Gastrocnemius medialis (tissue), 4 donors: Measurements from ENCODE around the gene ABCB9. TPM values are rescaled to one million over a fixed set of nuclear protein-coding genes. Genes with fewer than 3 reads are reported as not detected.
"Not testable (repeated sequence)": the region's sequence is repeated elsewhere in the genome, so short reads cannot be mapped to it uniquely, and the experiment has no call there.

Experiments
- ATAC-seq, 2 donors: fragments of 150-250 bp; one replicate each; pipeline ENCODE4 v1.9.1; 2016
- DNase-seq, 2 donors: peaks; one replicate each; pipeline ENCODE4 v3.0.0-alpha.2; 2019
- H3K27ac ChIP-seq, 4 donors: fragments of 200-600 bp; sonication (generic); 1 replicate in 1 of 4; 2 replicates in 3 of 4; pipeline ENCODE4 v1.5.1; 2016 to 2018; ENCODE audit warnings: mild to moderate bottlenecking in 2 of 4, moderate library complexity in 1 of 4
- H3K27me3 ChIP-seq, 3 donors: fragments of 200-600 bp; sonication (generic) in 2 of 3; 1 replicate in 1 of 3; 2 replicates in 2 of 3; pipeline versions ENCODE4 v1.5.1 to v1.6.0; 2016 to 2019; ENCODE audit warnings: mild to moderate bottlenecking in 1 of 3, moderate library complexity in 1 of 3
- H3K36me3 ChIP-seq, 2 donors: fragments of 200-600 bp; sonication (generic) in 1 of 2; one replicate each; pipeline ENCODE4 v1.5.1; 2017 to 2018
- H3K4me1 ChIP-seq, 2 donors: fragments of 200-600 bp; sonication (generic) in 1 of 2; one replicate each; pipeline ENCODE4 v1.5.1; 2016 to 2017; ENCODE audit warnings: mild to moderate bottlenecking in 2 of 2
- H3K4me3 ChIP-seq, 4 donors: fragments of 200-600 bp; sonication (generic) in 3 of 4; 1 replicate in 1 of 4; 2 replicates in 3 of 4; pipeline ENCODE4 v1.5.1; 2016 to 2019; ENCODE audit warnings: mild to moderate bottlenecking in 2 of 4
- H3K9me3 ChIP-seq, 3 donors: fragments of 200-600 bp; sonication (generic) in 2 of 3; 1 replicate in 1 of 3; 2 replicates in 2 of 3; pipeline ENCODE4 v1.5.1; 2016 to 2019
- POLR2A ChIP-seq, 2 donors: fragments of 450-650 bp; IDR thresholded peaks; one replicate each; pipeline ENCODE4 v1.6.1; 2017; ENCODE audit warnings: antibody characterized with exemption in 2 of 2, mild to moderate bottlenecking in 2 of 2, moderate library complexity in 2 of 2
- in situ Hi-C, 4 donors: fragments of 200-750 bp; cut with MboI; loops; one replicate each; pipeline versions ENCODE4 v1.15.0 to v1.8.0; 2017; ENCODE audit warnings: low sequenced_read_pairs in 4 of 4
- intact Hi-C: fragments of 100-400 bp; cut with DNase I; formaldehyde crosslinking; loops from one replicate; pipeline ENCODE4 v1.15.1; 2023; ENCODE audit warnings: low total_unique reads
- total RNA-seq, 4 donors: library from RNA; depleted of rRNA; stranded (reverse); fragments of >200 nt; gene quantifications; one replicate each; pipeline versions ENCODE4 v1.1.0 to v1.2.3, GENCODE V29; 2016
- TF ChIP-seq, protein P1 (sequence below), 5 experiments: fragments of 450-650 bp in 3 of 5; fragments of 200-600 bp in 2 of 5; sonication (generic) in 2 of 5; IDR thresholded peaks in 4 of 5; conservative IDR thresholded peaks in 1 of 5; 1 replicate in 4 of 5; 2 replicates in 1 of 5; pipeline ENCODE4 v1.5.1; 2016 to 2019; ENCODE audit warnings: antibody characterized with exemption in 5 of 5, mild to moderate bottlenecking in 3 of 5, moderate library complexity in 3 of 5

ABCB9 gene
- total RNA-seq, 4 donors from 2014 or later, result 0.53 to 1.5 (median 0.99) TPM

DNA sequence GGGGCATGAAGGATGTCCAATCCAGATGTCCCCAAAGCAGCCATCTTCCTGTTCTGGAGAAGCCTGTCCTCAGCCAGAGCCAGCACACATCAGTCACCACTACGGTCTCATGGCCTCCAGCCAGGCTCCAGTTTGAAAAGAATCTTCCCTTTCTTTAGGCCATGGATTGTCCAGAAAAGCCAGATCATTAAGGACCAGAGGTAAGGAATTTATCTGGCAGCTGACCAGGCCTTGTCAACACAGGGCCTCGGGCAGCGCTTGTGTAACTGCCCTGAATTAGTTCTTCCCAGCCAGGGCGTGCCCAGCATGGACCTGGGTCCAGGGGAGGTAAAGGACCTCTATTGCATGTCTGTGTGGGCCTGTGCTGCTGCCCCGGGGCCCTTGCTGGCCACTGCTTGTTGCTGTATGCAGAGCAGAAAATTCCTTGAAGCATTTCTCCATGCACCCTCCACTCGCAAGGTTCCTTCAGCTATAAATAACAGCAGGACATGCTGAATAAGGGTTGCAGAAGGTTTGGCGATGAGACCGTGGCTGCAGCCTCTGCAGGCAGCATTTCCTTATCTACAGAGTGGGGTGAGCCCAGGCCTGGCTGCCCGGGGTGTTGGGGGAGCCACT, 48.6 kb downstream of the ABCB9 start:
- ATAC-seq (peak; percentile 86 to 94), DNase-seq (peak; percentile 29 to 43)
- peak overlapping the region; percentile 5 to 55 (median 32) for H3K27ac ChIP-seq
- peaks cover 11 to 13% of the 10 kb centered on the region in 2 donors for H3K4me1 ChIP-seq
- intact Hi-C loops (no loop called here), in situ Hi-C loops (no loop called here)
- H3K9me3 ChIP-seq, result no peaks in the 10 kb centered on the region
- no peak overlapping the region for H3K4me3 ChIP-seq
- no peaks in the 10 kb centered on the region for H3K27me3 ChIP-seq
- TF ChIP-seq, protein P1, sequence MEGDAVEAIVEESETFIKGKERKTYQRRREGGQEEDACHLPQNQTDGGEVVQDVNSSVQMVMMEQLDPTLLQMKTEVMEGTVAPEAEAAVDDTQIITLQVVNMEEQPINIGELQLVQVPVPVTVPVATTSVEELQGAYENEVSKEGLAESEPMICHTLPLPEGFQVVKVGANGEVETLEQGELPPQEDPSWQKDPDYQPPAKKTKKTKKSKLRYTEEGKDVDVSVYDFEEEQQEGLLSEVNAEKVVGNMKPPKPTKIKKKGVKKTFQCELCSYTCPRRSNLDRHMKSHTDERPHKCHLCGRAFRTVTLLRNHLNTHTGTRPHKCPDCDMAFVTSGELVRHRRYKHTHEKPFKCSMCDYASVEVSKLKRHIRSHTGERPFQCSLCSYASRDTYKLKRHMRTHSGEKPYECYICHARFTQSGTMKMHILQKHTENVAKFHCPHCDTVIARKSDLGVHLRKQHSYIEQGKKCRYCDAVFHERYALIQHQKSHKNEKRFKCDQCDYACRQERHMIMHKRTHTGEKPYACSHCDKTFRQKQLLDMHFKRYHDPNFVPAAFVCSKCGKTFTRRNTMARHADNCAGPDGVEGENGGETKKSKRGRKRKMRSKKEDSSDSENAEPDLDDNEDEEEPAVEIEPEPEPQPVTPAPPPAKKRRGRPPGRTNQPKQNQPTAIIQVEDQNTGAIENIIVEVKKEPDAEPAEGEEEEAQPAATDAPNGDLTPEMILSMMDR (IDR thresholded peaks at IDR 0.05 in 4 of 5, conservative IDR thresholded peaks at IDR 0.05 in 1 of 5), result no peak
- no peak for TF ChIP-seq POLR2A (IDR thresholded peaks at IDR 0.05)
- H3K36me3 ChIP-seq, result no peaks in the 10 kb centered on the region

DNA sequence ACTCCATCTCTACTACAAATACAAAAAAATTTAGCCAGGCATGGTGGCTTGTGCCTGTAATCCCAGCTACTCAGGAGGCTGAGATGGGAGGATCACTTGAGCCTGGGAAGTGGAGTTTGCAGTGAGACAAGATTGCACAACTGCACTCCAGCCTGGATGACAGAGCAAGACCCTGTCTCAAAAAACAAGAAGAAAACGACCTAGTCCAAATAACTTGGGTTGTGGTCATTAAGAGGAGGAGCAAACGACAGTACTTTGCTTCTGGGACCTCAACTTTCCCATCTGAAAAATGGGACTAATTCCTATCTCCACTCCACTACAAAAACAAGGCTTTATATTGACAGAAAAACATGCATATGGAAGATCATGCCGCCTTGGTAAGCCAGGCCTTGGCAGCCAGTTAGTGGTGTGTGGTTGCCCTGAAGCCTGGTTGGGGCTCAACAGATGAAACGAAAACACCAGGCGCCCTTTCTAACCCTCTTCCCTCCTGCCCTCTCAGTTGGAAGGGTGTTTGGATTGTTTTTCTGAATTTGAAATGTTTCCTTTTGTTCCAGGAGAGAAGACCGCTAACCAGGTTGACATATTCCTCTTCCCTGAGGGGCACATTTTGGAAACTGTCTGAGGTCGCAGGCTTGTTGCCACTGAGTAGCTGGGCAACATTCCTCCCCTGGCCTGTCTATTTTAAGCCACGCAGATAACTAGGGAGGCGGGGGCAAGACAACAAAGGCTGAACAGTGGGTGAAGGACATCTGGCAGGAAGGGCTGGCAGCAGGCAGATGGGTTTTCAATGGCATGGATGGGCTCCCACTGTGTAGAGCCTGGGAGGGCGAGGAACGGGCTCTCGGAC, 56.6 kb downstream of the ABCB9 start:
- intact Hi-C loops (no loop called here), in situ Hi-C loops (no loop called here)
- TF ChIP-seq POLR2A (IDR thresholded peaks at IDR 0.05), result no peak
- TF ChIP-seq, protein P1 (IDR thresholded peaks at IDR 0.05 in 4 of 5, conservative IDR thresholded peaks at IDR 0.05 in 1 of 5), result no peak
- H3K27ac ChIP-seq, result peak overlapping the region in 1 of 4 donors; percentile 47
- ATAC-seq (peak; percentile 73 to 75), DNase-seq (no peak)
- H3K4me1 ChIP-seq, result peaks cover 8 to 17% of the 10 kb centered on the region in 2 donors
- no peaks in the 10 kb centered on the region for H3K27me3 ChIP-seq
- H3K4me3 ChIP-seq, result no peak overlapping the region
- no peaks in the 10 kb centered on the region for H3K36me3 ChIP-seq
- H3K9me3 ChIP-seq, result no peaks in the 10 kb centered on the region

DNA sequence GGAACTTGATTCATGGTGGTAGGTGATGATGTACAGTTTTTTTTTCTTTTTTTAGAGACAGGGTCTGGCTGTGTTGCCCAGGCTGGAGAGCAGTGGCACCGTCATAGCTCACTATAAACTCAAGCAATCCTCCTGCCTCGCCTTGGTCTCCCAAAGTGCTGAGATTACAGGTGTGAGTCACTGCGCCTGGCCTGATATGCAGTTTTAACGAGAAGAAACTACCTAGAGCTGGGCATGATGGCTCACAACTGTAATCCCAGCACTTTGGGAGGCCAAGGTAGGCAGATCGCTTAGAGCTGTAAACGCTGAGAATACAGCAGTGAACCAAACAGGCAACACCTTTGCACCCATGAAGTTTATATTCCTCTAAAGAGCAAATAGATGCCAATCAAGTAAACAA, 57.3 kb downstream of the ABCB9 start:
- H3K27me3 ChIP-seq, result no peaks in the 10 kb centered on the region
- no peak overlapping the region for H3K4me3 ChIP-seq
- intact Hi-C loops, result no loop called here
- in situ Hi-C loops, result no loop called here
- H3K9me3 ChIP-seq, result no peaks in the 10 kb centered on the region
- no peak for DNase-seq
- H3K4me1 ChIP-seq, result peaks cover 8 to 17% of the 10 kb centered on the region in 2 donors
- TF ChIP-seq, protein P1 (IDR thresholded peaks at IDR 0.05 in 4 of 5, conservative IDR thresholded peaks at IDR 0.05 in 1 of 5), result no peak
- TF ChIP-seq POLR2A (IDR thresholded peaks at IDR 0.05), result no peak
- ATAC-seq, result no peak
- H3K27ac ChIP-seq, result no peak overlapping the region
- no peaks in the 10 kb centered on the region for H3K36me3 ChIP-seq

DNA sequence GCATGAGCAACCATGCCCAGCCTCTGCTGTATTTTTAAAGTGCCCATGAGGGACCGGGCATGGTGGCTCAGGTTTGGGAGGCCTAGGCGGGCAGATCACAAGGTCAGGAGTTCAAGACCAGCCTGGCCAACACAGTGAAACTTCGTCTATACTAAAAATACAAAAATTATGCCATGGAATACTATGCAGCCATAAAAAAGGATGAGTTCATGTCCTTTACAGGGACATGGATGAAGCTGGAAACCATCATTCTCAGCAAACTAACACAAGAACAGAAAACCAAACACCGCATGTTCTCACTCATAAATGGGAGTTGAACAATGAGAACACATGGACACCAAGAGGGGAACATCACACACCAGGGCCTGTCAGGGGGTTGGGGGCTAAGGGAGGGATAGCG, 61.0 kb downstream of the ABCB9 start:
- H3K27me3 ChIP-seq, intact Hi-C loops, H3K4me3 ChIP-seq, H3K27ac ChIP-seq, DNase-seq, ATAC-seq, H3K9me3 ChIP-seq, in situ Hi-C loops, H3K36me3 ChIP-seq: not testable (repeated sequence)
- peaks cover 6 to 13% of the 10 kb centered on the region in 2 donors for H3K4me1 ChIP-seq

DNA sequence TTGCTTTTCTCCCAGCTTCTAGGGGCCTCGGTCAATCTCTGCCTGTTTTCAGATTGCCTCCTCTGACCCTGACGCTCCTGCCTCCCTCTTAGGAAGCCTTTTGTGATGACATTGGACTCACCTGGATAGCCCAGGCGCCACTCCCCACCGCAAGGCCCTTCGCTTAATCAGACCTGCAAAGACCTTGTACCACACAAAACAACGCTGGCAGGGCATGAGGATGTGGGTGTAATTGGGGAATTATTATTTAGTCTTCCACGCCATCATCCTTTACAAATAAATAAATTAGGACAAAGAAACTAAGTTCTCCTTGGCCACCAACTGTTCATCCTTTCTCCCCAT, 62.6 kb downstream of the ABCB9 start:
- H3K9me3 ChIP-seq, result no peaks in the 10 kb centered on the region
- no peak for ATAC-seq
- intact Hi-C loops, result no loop called here
- H3K27me3 ChIP-seq, result no peaks in the 10 kb centered on the region
- H3K4me3 ChIP-seq, result no peak overlapping the region
- H3K27ac ChIP-seq, result no peak overlapping the region
- no peak for TF ChIP-seq POLR2A (IDR thresholded peaks at IDR 0.05)
- TF ChIP-seq, protein P1 (IDR thresholded peaks at IDR 0.05 in 4 of 5, conservative IDR thresholded peaks at IDR 0.05 in 1 of 5), result no peak
- in situ Hi-C loops, result no loop called here
- peaks cover 0 to 7% of the 10 kb centered on the region in 2 donors for H3K4me1 ChIP-seq
- H3K36me3 ChIP-seq, result no peaks in the 10 kb centered on the region
- no peak for DNase-seq
